ENCODE measurements around the gene VPS4A. TPM values are rescaled to one million over a fixed set of nuclear protein-coding genes. Genes with fewer than 3 reads are reported as not detected.

The VPS4A gene
- total RNA-seq, 1 donor from 2014 or later, result 38.1 TPM

DNA sequence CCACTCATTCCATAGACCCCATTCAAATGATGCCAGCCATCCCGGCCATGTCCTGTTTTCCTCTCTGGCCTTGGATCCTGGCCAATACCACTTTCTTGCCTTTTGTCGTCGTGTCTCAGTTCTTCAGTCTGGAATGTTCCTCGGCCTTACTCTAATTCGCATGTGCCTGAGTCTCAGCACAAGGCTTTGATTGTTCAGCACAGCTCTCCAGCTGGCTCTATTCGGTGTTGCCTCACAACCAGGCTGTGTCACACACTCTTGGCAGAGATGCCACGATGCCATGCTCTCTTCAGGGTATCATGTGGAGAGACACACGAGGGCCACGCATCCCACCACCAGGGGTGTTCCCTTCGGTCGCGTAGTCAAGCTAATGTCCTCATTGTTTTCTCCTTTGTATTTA lies 1.8 kb upstream of the VPS4A start:
- Histone ChIP-seq H3K36me3 (ENCODE audit: control insufficient read depth, insufficient read depth, low read length) (peaks cover 1% of the 10 kb centered on the region), H3K27me3 (ENCODE audit: control insufficient read depth, insufficient read depth, low read length) (no peaks in the 10 kb centered on the region), H3K4me3 (ENCODE audit: low read depth, low read length) (no peak overlapping the region)
- no peak for DNase-seq (ENCODE audit: low read depth)
- TF ChIP-seq, protein P1, sequence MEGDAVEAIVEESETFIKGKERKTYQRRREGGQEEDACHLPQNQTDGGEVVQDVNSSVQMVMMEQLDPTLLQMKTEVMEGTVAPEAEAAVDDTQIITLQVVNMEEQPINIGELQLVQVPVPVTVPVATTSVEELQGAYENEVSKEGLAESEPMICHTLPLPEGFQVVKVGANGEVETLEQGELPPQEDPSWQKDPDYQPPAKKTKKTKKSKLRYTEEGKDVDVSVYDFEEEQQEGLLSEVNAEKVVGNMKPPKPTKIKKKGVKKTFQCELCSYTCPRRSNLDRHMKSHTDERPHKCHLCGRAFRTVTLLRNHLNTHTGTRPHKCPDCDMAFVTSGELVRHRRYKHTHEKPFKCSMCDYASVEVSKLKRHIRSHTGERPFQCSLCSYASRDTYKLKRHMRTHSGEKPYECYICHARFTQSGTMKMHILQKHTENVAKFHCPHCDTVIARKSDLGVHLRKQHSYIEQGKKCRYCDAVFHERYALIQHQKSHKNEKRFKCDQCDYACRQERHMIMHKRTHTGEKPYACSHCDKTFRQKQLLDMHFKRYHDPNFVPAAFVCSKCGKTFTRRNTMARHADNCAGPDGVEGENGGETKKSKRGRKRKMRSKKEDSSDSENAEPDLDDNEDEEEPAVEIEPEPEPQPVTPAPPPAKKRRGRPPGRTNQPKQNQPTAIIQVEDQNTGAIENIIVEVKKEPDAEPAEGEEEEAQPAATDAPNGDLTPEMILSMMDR (IDR thresholded peaks at IDR 0.05; ENCODE audit: insufficient read depth, low read length, poor library complexity, severe bottlenecking), result no peak

DNA sequence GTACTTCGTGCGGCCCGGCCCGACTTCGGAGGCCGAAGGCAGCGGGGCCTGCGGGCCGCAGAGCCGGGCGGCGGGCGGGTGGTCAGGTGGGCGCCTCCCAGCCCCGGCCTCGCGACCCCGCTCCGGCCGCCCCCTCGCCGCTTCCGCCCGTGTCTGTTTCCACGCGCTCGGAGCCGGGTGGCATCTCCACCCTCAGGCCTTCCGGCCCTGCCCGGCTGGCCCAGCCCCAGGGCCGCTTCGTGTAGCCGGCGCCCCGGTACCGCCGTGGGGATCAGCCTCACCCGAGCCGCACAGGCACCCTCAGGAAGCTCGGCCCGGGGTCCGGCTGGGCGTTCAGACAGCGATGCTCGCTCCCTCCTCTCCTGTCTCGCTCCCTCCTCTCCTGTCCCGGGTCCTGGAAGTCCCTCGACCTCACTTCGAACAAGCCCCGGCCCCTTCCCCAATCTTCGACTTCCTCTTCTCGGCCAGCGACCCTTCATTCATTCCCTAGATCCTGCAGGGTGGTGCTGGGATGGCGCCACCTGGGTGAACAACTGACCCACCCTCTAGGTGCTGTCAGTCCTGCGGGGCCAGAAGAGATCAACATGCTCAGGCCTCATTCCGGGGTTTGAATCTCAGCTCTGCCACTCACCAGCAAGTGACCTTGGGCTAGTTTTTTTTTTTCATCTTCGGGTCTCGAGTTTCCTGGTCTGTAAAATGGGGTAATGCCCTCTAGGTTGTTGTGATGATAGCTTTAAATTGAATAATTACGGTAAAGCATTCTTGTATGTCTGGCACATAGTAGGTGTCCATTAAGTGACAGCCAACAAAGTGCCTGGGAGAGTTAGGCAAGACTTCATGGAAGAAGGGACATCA lies 610 bp downstream of the VPS4A start:
- TF ChIP-seq, protein P1 (IDR thresholded peaks at IDR 0.05; ENCODE audit: insufficient read depth, low read length, poor library complexity, severe bottlenecking), result peak; percentile 31
- Histone ChIP-seq H3K4me3 (ENCODE audit: low read depth, low read length) (peak overlapping the region; percentile 91), H3K27me3 (ENCODE audit: control insufficient read depth, insufficient read depth, low read length) (no peaks in the 10 kb centered on the region), H3K36me3 (ENCODE audit: control insufficient read depth, insufficient read depth, low read length) (peaks cover 5% of the 10 kb centered on the region)
- DNase-seq (ENCODE audit: low read depth), result no peak

DNA sequence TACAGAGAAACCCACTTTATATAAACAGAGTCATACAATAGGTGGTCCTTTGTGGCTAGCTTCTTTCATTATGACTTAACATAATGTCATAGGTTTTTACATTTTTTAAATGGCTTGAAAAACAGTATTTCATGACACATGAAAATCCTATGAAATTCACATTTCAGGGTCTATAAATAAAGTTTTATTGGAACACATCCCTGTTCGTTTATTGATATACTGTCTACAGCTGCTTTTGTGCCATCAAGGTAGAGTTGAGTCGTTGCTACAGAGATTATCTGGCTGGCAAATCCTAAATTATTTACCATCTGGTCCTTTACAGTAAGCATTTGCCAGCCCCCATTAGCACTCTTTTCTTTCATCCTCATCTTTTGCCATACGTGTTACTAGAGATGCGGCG lies 2.3 kb downstream of the VPS4A start:
- H3K4me3 ChIP-seq (ENCODE audit: low read depth, low read length), result no peak overlapping the region
- DNase-seq (ENCODE audit: low read depth), result no peak
- peaks cover 5% of the 10 kb centered on the region for H3K36me3 ChIP-seq (ENCODE audit: control insufficient read depth, insufficient read depth, low read length)
- TF ChIP-seq, protein P1 (IDR thresholded peaks at IDR 0.05; ENCODE audit: insufficient read depth, low read length, poor library complexity, severe bottlenecking), result no peak
- no peaks in the 10 kb centered on the region for H3K27me3 ChIP-seq (ENCODE audit: control insufficient read depth, insufficient read depth, low read length)

DNA sequence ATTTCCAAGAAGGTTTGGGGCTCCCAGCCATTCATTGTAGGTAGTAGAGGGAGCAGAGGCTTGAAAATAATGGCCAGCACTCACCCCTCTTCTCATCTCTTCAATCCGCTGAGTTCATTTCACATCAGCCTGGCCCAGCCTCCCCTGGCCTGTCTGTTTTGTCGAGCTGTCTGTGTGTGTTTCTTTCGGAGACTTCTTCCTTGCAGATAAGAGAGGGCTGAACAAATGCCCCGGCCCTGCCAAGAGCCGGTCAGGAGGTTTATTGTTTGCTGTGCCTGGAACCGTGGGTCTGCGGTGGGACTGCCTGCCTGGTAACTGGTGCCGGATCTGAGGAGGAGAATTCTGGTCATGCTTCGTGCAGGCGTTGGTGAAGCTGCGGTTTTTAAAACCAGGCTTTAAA lies 3.4 kb downstream of the VPS4A start:
- DNase-seq (ENCODE audit: low read depth), result no peak

DNA sequence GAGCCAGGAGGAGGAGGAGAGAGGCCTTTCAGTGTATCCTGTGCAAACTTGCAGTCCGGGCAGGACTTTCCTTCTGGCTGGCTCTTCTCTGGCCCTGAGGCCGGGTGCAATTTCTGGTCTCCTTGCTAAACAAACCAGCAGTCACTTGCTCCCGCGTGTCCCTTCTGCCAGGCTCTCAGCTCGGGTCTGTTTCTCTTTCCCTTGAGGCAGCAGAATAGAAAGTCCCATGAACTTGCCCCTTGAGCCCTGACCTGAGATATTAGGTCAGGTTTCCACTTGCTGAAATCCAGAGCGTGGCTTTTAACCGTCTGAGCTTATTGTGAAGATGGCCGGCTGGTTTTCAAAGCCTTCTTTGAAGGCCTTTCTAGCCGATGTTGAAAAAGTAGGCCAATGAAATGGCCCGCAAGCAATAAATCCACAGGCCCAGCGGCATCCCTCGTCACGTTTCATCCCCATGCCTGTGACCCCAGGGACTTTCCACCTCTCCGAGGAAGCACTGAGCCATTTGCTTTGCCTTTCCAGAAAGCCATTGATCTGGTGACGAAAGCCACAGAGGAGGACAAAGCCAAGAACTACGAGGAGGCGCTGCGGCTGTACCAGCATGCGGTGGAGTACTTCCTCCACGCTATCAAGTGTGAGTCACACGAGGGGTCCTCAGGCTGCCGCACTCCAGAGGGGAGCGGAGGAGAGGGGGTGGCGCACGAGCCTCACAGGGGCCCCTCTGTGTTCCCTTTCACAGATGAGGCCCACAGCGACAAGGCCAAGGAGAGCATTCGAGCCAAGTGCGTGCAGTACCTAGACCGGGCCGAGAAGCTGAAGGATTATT lies 4.5 kb downstream of the VPS4A start:
- H3K27me3 ChIP-seq (ENCODE audit: control insufficient read depth, insufficient read depth, low read length), result no peaks in the 10 kb centered on the region
- TF ChIP-seq, protein P1 (IDR thresholded peaks at IDR 0.05; ENCODE audit: insufficient read depth, low read length, poor library complexity, severe bottlenecking), result no peak
- H3K4me3 ChIP-seq (ENCODE audit: low read depth, low read length), result no peak overlapping the region
- H3K36me3 ChIP-seq (ENCODE audit: control insufficient read depth, insufficient read depth, low read length), result peaks cover 7% of the 10 kb centered on the region
- no peak for DNase-seq (ENCODE audit: low read depth)

More for the DNA sequence above, 3.4 kb downstream of the VPS4A start:
- Histone ChIP-seq H3K27me3 (ENCODE audit: control insufficient read depth, insufficient read depth, low read length) (no peaks in the 10 kb centered on the region), H3K36me3 (ENCODE audit: control insufficient read depth, insufficient read depth, low read length) (peaks cover 5% of the 10 kb centered on the region), H3K4me3 (ENCODE audit: low read depth, low read length) (no peak overlapping the region)
- TF ChIP-seq, protein P1 (IDR thresholded peaks at IDR 0.05; ENCODE audit: insufficient read depth, low read length, poor library complexity, severe bottlenecking), result no peak

All from kidney epithelial cell (primary cell).